H1 (cell line): ENCODE data around the gene NKAIN2.

Experiments used
- CHD1 ChIP-seq: IDR thresholded peaks from 2 replicates; pipeline ENCODE4 v1.6.1; 2012; ENCODE audit warnings: low read depth, low read length, improper control_type of control experiment
- CHD7 ChIP-seq: fragments of 300-600 bp; sonication (generic); IDR thresholded peaks from 2 replicates; pipeline ENCODE4 v1.7.1; 2012; ENCODE audit warnings: low read length, moderate library complexity, mild to moderate bottlenecking, inconsistent platforms; ENCODE audit not compliant: insufficient replicate concordance
- EP300 ChIP-seq, 2 experiments: IDR thresholded peaks; 1 replicate in 1 of 2; 2 replicates in 1 of 2; pipeline ENCODE4 v1.6.1; 2011 to 2012; ENCODE audit warnings: low read depth in 2 of 2, low read length in 2 of 2, mild to moderate bottlenecking in 2 of 2, borderline replicate concordance in 1 of 2, inconsistent platforms in 1 of 2, moderate library complexity in 1 of 2
- EZH2 ChIP-seq: fragments of 200-600 bp; sonication (generic); IDR thresholded peaks from 2 replicates; pipeline ENCODE4 v1.7.1; 2012; ENCODE audit warnings: low read depth, mild to moderate bottlenecking, moderate library complexity, low read length, inconsistent platforms; ENCODE audit not compliant: severe bottlenecking
- POLR2AphosphoS5 ChIP-seq: IDR thresholded peaks from 2 replicates; pipeline ENCODE4 v1.6.1; 2011; ENCODE audit warnings: low read depth, low read length
- TAF1 ChIP-seq: IDR thresholded peaks from 2 replicates; pipeline ENCODE4 v1.6.1; 2011; ENCODE audit warnings: mild to moderate bottlenecking, low read depth, low read length
- USF2 ChIP-seq: IDR thresholded peaks from 2 replicates; pipeline ENCODE4 v1.6.1; 2011; ENCODE audit warnings: low read length, improper control_type of control experiment
- TF ChIP-seq, protein P1 (sequence below): IDR thresholded peaks from 2 replicates; pipeline ENCODE4 v1.6.1; 2011; ENCODE audit warnings: low read depth, mild to moderate bottlenecking, low read length; ENCODE audit not compliant: insufficient read depth
- TF ChIP-seq, protein P2 (sequence below), 3 experiments: IDR thresholded peaks; 1 replicate in 2 of 3; 2 replicates in 1 of 3; pipeline versions ENCODE4 v1.5.1 to v1.6.1; 2011; ENCODE audit warnings: low read length in 3 of 3, mild to moderate bottlenecking in 3 of 3, inconsistent platforms in 2 of 3, low read depth in 1 of 3, moderate library complexity in 1 of 3; ENCODE audit not compliant: insufficient read depth in 1 of 3; ENCODE audit errors: control extremely low read depth in 1 of 3

DNA sequence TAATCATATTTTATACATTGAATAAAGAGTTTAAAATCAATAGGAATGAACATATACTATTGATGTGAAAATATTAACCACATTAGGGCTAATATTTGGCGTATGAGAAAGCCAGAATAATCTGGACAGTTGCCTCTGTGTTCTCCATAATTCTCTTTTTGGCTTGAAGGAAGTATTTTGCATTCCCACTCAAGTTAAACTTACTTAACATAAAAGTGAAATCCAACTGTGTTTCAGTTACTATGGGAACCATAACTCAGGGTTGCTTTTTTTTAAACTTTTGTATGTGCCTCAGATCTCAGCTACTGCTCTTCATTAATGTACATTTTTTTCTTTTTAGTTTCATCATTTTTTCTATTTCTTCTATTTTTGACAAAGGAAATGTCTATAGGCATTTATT lies 479.8 kb downstream of the NKAIN2 start:
- TF ChIP-seq EZH2: no peak
- no peak for TF ChIP-seq POLR2AphosphoS5
- TF ChIP-seq, protein P1, sequence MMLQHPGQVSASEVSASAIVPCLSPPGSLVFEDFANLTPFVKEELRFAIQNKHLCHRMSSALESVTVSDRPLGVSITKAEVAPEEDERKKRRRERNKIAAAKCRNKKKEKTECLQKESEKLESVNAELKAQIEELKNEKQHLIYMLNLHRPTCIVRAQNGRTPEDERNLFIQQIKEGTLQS: no peak
- TF ChIP-seq, protein P2, sequence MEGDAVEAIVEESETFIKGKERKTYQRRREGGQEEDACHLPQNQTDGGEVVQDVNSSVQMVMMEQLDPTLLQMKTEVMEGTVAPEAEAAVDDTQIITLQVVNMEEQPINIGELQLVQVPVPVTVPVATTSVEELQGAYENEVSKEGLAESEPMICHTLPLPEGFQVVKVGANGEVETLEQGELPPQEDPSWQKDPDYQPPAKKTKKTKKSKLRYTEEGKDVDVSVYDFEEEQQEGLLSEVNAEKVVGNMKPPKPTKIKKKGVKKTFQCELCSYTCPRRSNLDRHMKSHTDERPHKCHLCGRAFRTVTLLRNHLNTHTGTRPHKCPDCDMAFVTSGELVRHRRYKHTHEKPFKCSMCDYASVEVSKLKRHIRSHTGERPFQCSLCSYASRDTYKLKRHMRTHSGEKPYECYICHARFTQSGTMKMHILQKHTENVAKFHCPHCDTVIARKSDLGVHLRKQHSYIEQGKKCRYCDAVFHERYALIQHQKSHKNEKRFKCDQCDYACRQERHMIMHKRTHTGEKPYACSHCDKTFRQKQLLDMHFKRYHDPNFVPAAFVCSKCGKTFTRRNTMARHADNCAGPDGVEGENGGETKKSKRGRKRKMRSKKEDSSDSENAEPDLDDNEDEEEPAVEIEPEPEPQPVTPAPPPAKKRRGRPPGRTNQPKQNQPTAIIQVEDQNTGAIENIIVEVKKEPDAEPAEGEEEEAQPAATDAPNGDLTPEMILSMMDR (IDR thresholded peaks at IDR 0.05; ENCODE audit: control extremely low read depth in 1 of 3, insufficient read depth in 1 of 3, low read depth in 1 of 3, low read length in 3 of 3): no peak
- TF ChIP-seq EP300 (IDR thresholded peaks at IDR 0.05; ENCODE audit: borderline replicate concordance in 1 of 2, low read depth in 2 of 2, low read length in 2 of 2): no peak
- no peak for TF ChIP-seq TAF1
- TF ChIP-seq USF2: no peak
- TF ChIP-seq CHD7: no peak
- TF ChIP-seq CHD1: no peak
